Mesenchymal stem cell (in vitro differentiated cells and primary cell): Measurements from ENCODE around the gene C6orf15.

Source experiments
- DNase-seq: peaks from one replicate; pipeline ENCODE4 v3.0.0-alpha.2; 2013
- H2AFZ ChIP-seq: one replicate; pipeline ENCODE4 v1.6.1; 2013; ENCODE audit warnings: low read depth, mild to moderate bottlenecking, control low read depth, inconsistent platforms, low read length, moderate library complexity
- H2AK5ac ChIP-seq: 2 replicates; pipeline ENCODE4 v1.6.1; 2013; ENCODE audit warnings: low read length, moderate library complexity, mild to moderate bottlenecking, inconsistent platforms; ENCODE audit not compliant: severe bottlenecking
- H2BK120ac ChIP-seq: one replicate; pipeline ENCODE4 v1.6.1; 2013; ENCODE audit warnings: low read depth, mild to moderate bottlenecking, inconsistent platforms, low read length, moderate library complexity
- H2BK12ac ChIP-seq, 2 experiments: one replicate each; pipeline ENCODE4 v1.6.1; 2013; ENCODE audit warnings: inconsistent platforms in 2 of 2, low read length in 2 of 2, mild to moderate bottlenecking in 2 of 2, moderate library complexity in 2 of 2, control low read depth in 1 of 2
- H2BK15ac ChIP-seq: one replicate; pipeline ENCODE4 v1.6.1; 2013; ENCODE audit warnings: mild to moderate bottlenecking, low read depth, inconsistent platforms; ENCODE audit not compliant: poor library complexity, severe bottlenecking
- H2BK5ac ChIP-seq: 2 replicates; pipeline ENCODE4 v1.6.1; 2013; ENCODE audit warnings: low read depth, mild to moderate bottlenecking, low read length, control low read depth, inconsistent platforms; ENCODE audit not compliant: poor library complexity, severe bottlenecking
- H3K14ac ChIP-seq, 2 experiments: one replicate each; pipeline ENCODE4 v1.6.1; 2013; ENCODE audit warnings: inconsistent platforms in 2 of 2, low read length in 2 of 2, control low read depth in 1 of 2, mild to moderate bottlenecking in 1 of 2, moderate library complexity in 1 of 2
- H3K18ac ChIP-seq, 2 experiments: one replicate each; pipeline ENCODE4 v1.6.1; 2013; ENCODE audit warnings: inconsistent platforms in 2 of 2, low read length in 2 of 2, control low read depth in 1 of 2, low read depth in 1 of 2, mild to moderate bottlenecking in 1 of 2
- H3K23ac ChIP-seq, 2 experiments: one replicate each; pipeline ENCODE4 v1.6.1; 2013; ENCODE audit warnings: inconsistent platforms in 2 of 2, low read length in 2 of 2, mild to moderate bottlenecking in 2 of 2, moderate library complexity in 2 of 2, control low read depth in 1 of 2
- H3K27ac ChIP-seq: 2 replicates; pipeline ENCODE4 v1.5.1; 2013; ENCODE audit warnings: mild to moderate bottlenecking, moderate library complexity, low read length, control low read depth, inconsistent platforms; ENCODE audit not compliant: poor library complexity, severe bottlenecking
- H3K27me3 ChIP-seq, 2 experiments: 2 replicates each; pipeline versions ENCODE4 v1.6.1 to v1.7.0; 2013; ENCODE audit warnings: low read length in 2 of 2, mild to moderate bottlenecking in 2 of 2, moderate library complexity in 2 of 2, control low read depth in 1 of 2, inconsistent platforms in 1 of 2; ENCODE audit not compliant: control insufficient read depth in 1 of 2, insufficient read depth in 1 of 2
- H3K36me3 ChIP-seq, 2 experiments: 2 replicates each; pipeline versions ENCODE4 v1.6.1 to v1.7.0; 2013; ENCODE audit warnings: low read length in 2 of 2, control low read depth in 1 of 2, inconsistent platforms in 1 of 2, low read depth in 1 of 2, mild to moderate bottlenecking in 1 of 2; ENCODE audit not compliant: insufficient read depth in 2 of 2, control insufficient read depth in 1 of 2
- H3K4ac ChIP-seq, 2 experiments: one replicate each; pipeline ENCODE4 v1.6.1; 2013; ENCODE audit warnings: inconsistent platforms in 2 of 2, low read length in 2 of 2, mild to moderate bottlenecking in 2 of 2, moderate library complexity in 2 of 2, control low read depth in 1 of 2, low read depth in 1 of 2
- H3K4me1 ChIP-seq: 2 replicates; pipeline ENCODE4 v1.6.1; 2013; ENCODE audit warnings: low read depth, low read length, control low read depth; ENCODE audit not compliant: control insufficient read depth, insufficient read depth
- H3K4me2 ChIP-seq: 2 replicates; pipeline ENCODE4 v1.6.1; 2013; ENCODE audit warnings: low read length, mild to moderate bottlenecking, inconsistent platforms; ENCODE audit not compliant: poor library complexity, severe bottlenecking
- H3K4me3 ChIP-seq, 2 experiments: 2 replicates each; pipeline versions ENCODE4 v1.5.1 to v1.7.0; 2013; ENCODE audit warnings: low read length in 2 of 2, mild to moderate bottlenecking in 2 of 2, control low read depth in 1 of 2, low read depth in 1 of 2; ENCODE audit not compliant: insufficient read depth in 1 of 2
- H3K79me1 ChIP-seq: replicated peaks from 2 replicates; pipeline ENCODE4 v1.6.1; 2013; ENCODE audit warnings: mild to moderate bottlenecking, control low read depth, low read length, inconsistent platforms; ENCODE audit not compliant: poor library complexity, severe bottlenecking
- H3K9ac ChIP-seq: 2 replicates; pipeline ENCODE4 v1.7.0; 2013; ENCODE audit warnings: mild to moderate bottlenecking, low read length, moderate library complexity
- H3K9me3 ChIP-seq: 2 replicates; pipeline ENCODE4 v1.7.0; 2013; ENCODE audit warnings: mild to moderate bottlenecking, low read length; ENCODE audit not compliant: control insufficient read depth
- H4K8ac ChIP-seq: one replicate; pipeline ENCODE4 v1.6.1; 2013; ENCODE audit warnings: inconsistent platforms, mild to moderate bottlenecking, low read length, moderate library complexity
- H4K91ac ChIP-seq: one replicate; pipeline ENCODE4 v1.6.1; 2013; ENCODE audit warnings: mild to moderate bottlenecking, low read length, inconsistent platforms
- WGBS: methylation state at CpG from one replicate; pipeline ENCODE4 v1.1.7; 2013; ENCODE audit warnings: mixed read lengths; 5-methylcytosine and 5-hydroxymethylcytosine counted together

The C6orf15 gene

GRCh38 chr6:31079656-31080261 lies 32.6 kb downstream of the C6orf15 start:
- H3K27ac ChIP-seq = no peak overlapping the region
- no peak overlapping the region for H2AFZ ChIP-seq
- peak overlapping the region; percentile 25 for H3K4me2 ChIP-seq
- peak overlapping the region in 1 of 2 experiments; percentile 20 for H3K14ac ChIP-seq
- 36% methylated on average over 22 of the region's 22 CpGs for WGBS
- no peak overlapping the region for H3K4ac ChIP-seq
- peak overlapping the region; percentile 72 for H3K9ac ChIP-seq
- no peak overlapping the region for H2BK15ac ChIP-seq
- H3K79me1 ChIP-seq = no peaks in the 10 kb centered on the region
- H2BK12ac ChIP-seq = peak overlapping the region in 1 of 2 experiments; percentile 63
- peaks cover 3% of the 10 kb centered on the region for H3K4me1 ChIP-seq
- H3K27me3 ChIP-seq = no peaks in the 10 kb centered on the region
- no peaks in the 10 kb centered on the region for H3K36me3 ChIP-seq
- no peak overlapping the region for H3K23ac ChIP-seq
- peak; percentile 72 for DNase-seq
- no peak overlapping the region for H2AK5ac ChIP-seq
- H2BK5ac ChIP-seq = no peak overlapping the region
- H2BK120ac ChIP-seq = no peak overlapping the region
- H3K18ac ChIP-seq = peak overlapping the region in 1 of 2 experiments; percentile 5
- peak overlapping the region in 1 of 2 experiments; percentile 22 for H3K4me3 ChIP-seq
- peak overlapping the region; percentile 69 for H4K8ac ChIP-seq
- no peaks in the 10 kb centered on the region for H3K9me3 ChIP-seq
- no peak overlapping the region for H4K91ac ChIP-seq

- H3K23ac ChIP-seq = no peak overlapping the region
- H3K9ac ChIP-seq = no peak overlapping the region
- WGBS = over 99% methylated on average over 4 of the region's 4 CpGs
- peak overlapping the region; percentile 44 for H2AK5ac ChIP-seq
- no peak overlapping the region for H3K18ac ChIP-seq
- H2AFZ ChIP-seq = no peak overlapping the region
- H3K79me1 ChIP-seq = no peaks in the 10 kb centered on the region
- H2BK5ac ChIP-seq = no peak overlapping the region
- H3K27ac ChIP-seq = no peak overlapping the region
- no peak overlapping the region for H4K8ac ChIP-seq
- H3K4me3 ChIP-seq = no peak overlapping the region
- H3K4ac ChIP-seq = no peak overlapping the region
- H4K91ac ChIP-seq = no peak overlapping the region
- no peak overlapping the region for H3K4me2 ChIP-seq
- H3K4me1 ChIP-seq = peaks cover 10% of the 10 kb centered on the region
- no peak for DNase-seq
- H3K14ac ChIP-seq = no peak overlapping the region
- no peak overlapping the region for H2BK12ac ChIP-seq
- no peak overlapping the region for H2BK15ac ChIP-seq
- no peak overlapping the region for H2BK120ac ChIP-seq
- no peaks in the 10 kb centered on the region for H3K36me3 ChIP-seq
- no peaks in the 10 kb centered on the region for H3K27me3 ChIP-seq
- H3K9me3 ChIP-seq = no peaks in the 10 kb centered on the region
Measured at GRCh38 chr6:31076611-31077010, 35.8 kb downstream of the C6orf15 start.

DNA sequence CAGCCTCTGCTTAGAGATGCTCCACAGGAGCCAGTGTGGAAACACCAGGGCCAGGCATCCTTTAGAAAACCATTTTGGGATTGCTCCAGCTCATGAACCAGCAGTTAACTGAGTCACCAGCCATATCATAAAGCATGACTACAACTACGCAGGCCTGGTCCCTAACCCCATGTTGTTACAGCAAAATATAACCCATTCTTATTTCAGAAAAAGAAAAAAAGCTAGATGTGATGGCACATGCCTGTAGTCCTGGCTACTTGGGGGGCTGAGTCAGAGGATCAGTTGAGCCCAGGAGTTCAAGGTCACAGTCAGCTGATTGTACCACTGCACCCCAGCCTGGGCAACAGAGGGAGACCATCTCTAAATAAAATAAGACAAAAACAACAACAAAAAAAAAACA lies 36.8 kb downstream of the C6orf15 start:
- Histone ChIP-seq H3K4me2 (no peak overlapping the region), H3K4me1 (peaks cover 10% of the 10 kb centered on the region), H3K4ac (no peak overlapping the region), H2AK5ac (no peak overlapping the region), H3K9ac (peak overlapping the region; percentile 16), H4K91ac (no peak overlapping the region), H3K27ac (no peak overlapping the region), H3K9me3 (no peaks in the 10 kb centered on the region), H2BK15ac (no peak overlapping the region), H2BK12ac (no peak overlapping the region), H3K23ac (no peak overlapping the region), H3K18ac (no peak overlapping the region), H2BK5ac (no peak overlapping the region), H4K8ac (no peak overlapping the region), H3K14ac (no peak overlapping the region), H3K4me3 (no peak overlapping the region), H3K79me1 (no peaks in the 10 kb centered on the region), H2BK120ac (no peak overlapping the region), H3K36me3 (no peaks in the 10 kb centered on the region), H3K27me3 (no peaks in the 10 kb centered on the region), H2AFZ (no peak overlapping the region)
- peak; percentile 41 for DNase-seq
- WGBS = 71% methylated on average over 1 of the region's 1 CpG

DNA sequence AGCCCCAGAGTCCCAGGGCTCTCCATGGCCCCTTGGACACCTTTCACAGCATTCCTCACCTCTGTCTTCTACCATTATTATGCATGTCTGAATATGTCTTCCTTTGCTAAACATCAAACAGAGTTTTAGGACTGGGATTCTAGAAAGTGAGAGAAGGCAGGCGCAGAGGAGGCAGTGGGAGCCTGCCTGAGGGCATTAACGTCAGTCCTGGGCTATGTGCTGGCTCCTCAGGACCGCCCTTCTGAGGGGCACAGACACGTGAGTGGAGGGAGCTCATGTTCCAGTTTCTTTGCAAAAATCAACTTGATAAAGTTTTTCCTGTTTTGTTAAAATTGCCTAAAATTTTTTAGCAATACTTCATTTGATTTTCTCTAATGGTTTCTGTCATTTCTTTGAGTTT lies 38.0 kb downstream of the C6orf15 start:
- Histone ChIP-seq H3K23ac (no peak overlapping the region), H2AFZ (no peak overlapping the region), H4K91ac (peak overlapping the region; percentile 52), H3K9me3 (no peaks in the 10 kb centered on the region), H3K27me3 (no peaks in the 10 kb centered on the region), H2BK5ac (no peak overlapping the region), H2BK15ac (no peak overlapping the region), H3K36me3 (no peaks in the 10 kb centered on the region), H3K18ac (no peak overlapping the region), H2BK120ac (no peak overlapping the region), H2AK5ac (no peak overlapping the region), H3K27ac (no peak overlapping the region), H4K8ac (no peak overlapping the region), H3K4me2 (no peak overlapping the region), H3K79me1 (no peaks in the 10 kb centered on the region), H2BK12ac (no peak overlapping the region), H3K4ac (no peak overlapping the region), H3K4me3 (no peak overlapping the region), H3K14ac (no peak overlapping the region), H3K4me1 (peaks cover 8% of the 10 kb centered on the region), H3K9ac (no peak overlapping the region)
- WGBS = 88% methylated on average over 2 of the region's 4 CpGs
- no peak for DNase-seq
